Measurements from ENCODE around the gene IRF2BP1. TPM values are rescaled to one million over a fixed set of nuclear protein-coding genes. Genes with fewer than 3 reads are reported as not detected.

Gene IRF2BP1, protein sequence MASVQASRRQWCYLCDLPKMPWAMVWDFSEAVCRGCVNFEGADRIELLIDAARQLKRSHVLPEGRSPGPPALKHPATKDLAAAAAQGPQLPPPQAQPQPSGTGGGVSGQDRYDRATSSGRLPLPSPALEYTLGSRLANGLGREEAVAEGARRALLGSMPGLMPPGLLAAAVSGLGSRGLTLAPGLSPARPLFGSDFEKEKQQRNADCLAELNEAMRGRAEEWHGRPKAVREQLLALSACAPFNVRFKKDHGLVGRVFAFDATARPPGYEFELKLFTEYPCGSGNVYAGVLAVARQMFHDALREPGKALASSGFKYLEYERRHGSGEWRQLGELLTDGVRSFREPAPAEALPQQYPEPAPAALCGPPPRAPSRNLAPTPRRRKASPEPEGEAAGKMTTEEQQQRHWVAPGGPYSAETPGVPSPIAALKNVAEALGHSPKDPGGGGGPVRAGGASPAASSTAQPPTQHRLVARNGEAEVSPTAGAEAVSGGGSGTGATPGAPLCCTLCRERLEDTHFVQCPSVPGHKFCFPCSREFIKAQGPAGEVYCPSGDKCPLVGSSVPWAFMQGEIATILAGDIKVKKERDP
- total RNA-seq: 10 to 100 TPM; 25.0 to 25.5 TPM

- DNase-seq (ENCODE audit: low spot score): peak; percentile 84
- Histone ChIP-seq H3K4me1 (ENCODE audit: control insufficient read depth in 1 of 2, low read depth in 2 of 2) (peaks cover 27 to 37% of the 10 kb centered on the region in 2 donors), H3K4me3 (peak within 1 kb of the TSS; percentile 93), H3K27ac (peak within 1 kb of the TSS; percentile 83 to 85), H3K36me3 (peaks cover 10% of the 10 kb centered on the region), H3K9me3 (no peaks in the 10 kb centered on the region), H3K27me3 (replicated peaks; ENCODE audit: insufficient read depth) (no peaks in the 10 kb centered on the region)
- ATAC-seq (ENCODE audit: insufficient number of reproducible peaks, low FRiP score, low read depth): peak; percentile 83
- peak; percentile 7 for TF ChIP-seq CTCF (IDR thresholded peaks at IDR 0.05)
These were observed at the start of gene IRF2BP1 for GRCh38 chr19:45885556-45886426. TSS of gene IRF2BP1 (minus strand) at chr19:45886141. CDS start at chr19:45885774, 367 bp downstream.

DNA sequence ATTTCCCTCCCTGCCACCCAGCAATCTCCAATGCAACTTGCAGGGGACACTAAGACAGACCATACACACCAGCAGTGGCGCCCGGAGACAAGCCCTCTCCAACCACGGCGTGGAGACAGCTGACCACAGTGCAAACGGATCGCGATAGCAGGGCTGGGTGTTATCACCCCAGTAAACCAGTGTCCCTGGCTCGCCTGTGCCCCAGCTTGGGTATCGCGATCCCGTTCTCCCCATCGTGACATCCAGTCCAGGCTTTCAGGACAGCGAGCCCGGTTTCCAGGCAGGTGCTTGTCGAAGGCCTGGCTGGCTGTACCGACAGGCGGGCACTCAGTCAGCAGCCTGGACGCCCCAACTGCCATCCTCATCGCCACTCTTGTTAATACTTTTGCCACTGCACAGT, 49.3 kb upstream of the IRF2BP1 start:
- Histone ChIP-seq H3K9me3 (no peaks in the 10 kb centered on the region), H3K27me3 (replicated peaks; ENCODE audit: insufficient read depth) (no peaks in the 10 kb centered on the region), H3K4me3 (no peak overlapping the region), H3K4me1 (ENCODE audit: control insufficient read depth in 1 of 2, low read depth in 2 of 2) (no peaks in the 10 kb centered on the region), H3K27ac (no peak overlapping the region), H3K36me3 (no peaks in the 10 kb centered on the region)
- ATAC-seq (ENCODE audit: insufficient number of reproducible peaks, low FRiP score, low read depth): no peak
- no peak for TF ChIP-seq CTCF (IDR thresholded peaks at IDR 0.05)
- DNase-seq (ENCODE audit: low spot score): no peak

- Histone ChIP-seq H3K9me3 (no peaks in the 10 kb centered on the region), H3K27me3 (replicated peaks; ENCODE audit: insufficient read depth) (no peaks in the 10 kb centered on the region), H3K27ac (no peak overlapping the region), H3K36me3 (no peaks in the 10 kb centered on the region), H3K4me3 (no peak overlapping the region), H3K4me1 (ENCODE audit: control insufficient read depth in 1 of 2, low read depth in 2 of 2) (no peaks in the 10 kb centered on the region)
- no peak for TF ChIP-seq CTCF (IDR thresholded peaks at IDR 0.05)
- DNase-seq (ENCODE audit: low spot score) (no peak), ATAC-seq (ENCODE audit: insufficient number of reproducible peaks, low FRiP score, low read depth) (no peak)
These were observed 48.8 kb upstream of the IRF2BP1 start for GRCh38 chr19:45934551-45935230.

DNA sequence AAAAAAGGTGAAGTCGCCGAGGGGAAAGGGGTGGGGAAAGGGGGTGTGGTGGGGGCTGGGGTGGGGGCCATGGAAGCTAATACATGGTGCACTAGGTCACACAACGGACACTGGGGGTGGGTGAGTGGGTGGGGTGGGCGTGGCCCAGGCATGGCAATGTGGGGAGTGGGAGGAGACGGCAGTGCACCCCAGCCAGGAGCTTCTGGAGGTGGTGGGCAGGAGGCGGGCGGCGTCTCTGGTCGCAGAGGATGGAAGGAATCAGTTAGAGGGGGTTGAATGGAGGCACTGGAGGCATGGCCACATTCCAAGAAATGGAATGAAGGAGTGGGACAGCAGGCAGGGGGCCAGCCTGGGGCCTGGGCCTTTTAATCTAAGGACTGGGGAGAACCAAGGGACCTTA, 47.8 kb upstream of the IRF2BP1 start:
- TF ChIP-seq CTCF (IDR thresholded peaks at IDR 0.05): no peak
- ATAC-seq (ENCODE audit: insufficient number of reproducible peaks, low FRiP score, low read depth): no peak
- Histone ChIP-seq H3K4me1 (ENCODE audit: control insufficient read depth in 1 of 2, low read depth in 2 of 2) (no peaks in the 10 kb centered on the region), H3K36me3 (no peaks in the 10 kb centered on the region), H3K9me3 (no peaks in the 10 kb centered on the region), H3K4me3 (no peak overlapping the region), H3K27me3 (replicated peaks; ENCODE audit: insufficient read depth) (no peaks in the 10 kb centered on the region), H3K27ac (no peak overlapping the region)
- no peak for DNase-seq (ENCODE audit: low spot score)
